Activated CD8-positive, alpha-beta memory T cell treated with anti-CD3 and anti-CD28 coated beads, Interleukin-2, amount 50 U/mL, for 4 hours (primary cell): ENCODE data around the gene DYNC1I1.

Source experiments
- DNase-seq: peaks from one replicate; pipeline ENCODE4 v3.0.0-alpha.2; 2020

DYNC1I1 gene

DNA sequence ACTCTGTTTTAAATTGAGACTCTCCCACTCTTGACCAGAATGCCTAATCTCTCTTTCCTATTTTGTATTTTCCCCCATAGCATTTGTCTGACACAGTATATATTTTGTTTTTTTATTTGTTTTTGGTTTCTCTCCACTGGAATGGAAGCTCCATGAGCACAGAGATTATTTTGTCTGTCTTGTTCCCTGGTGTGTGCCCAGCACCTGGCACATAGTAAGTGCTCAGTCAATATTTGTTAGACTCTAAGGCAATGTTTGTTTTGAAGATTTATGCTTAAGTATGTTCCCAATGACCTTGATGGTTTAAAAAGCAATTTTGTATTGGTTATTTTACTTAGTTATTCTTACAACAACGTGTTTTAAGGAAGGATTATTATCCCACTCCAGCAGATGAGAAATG, 201.8 kb downstream of the DYNC1I1 start:
- no peak for DNase-seq

DNA sequence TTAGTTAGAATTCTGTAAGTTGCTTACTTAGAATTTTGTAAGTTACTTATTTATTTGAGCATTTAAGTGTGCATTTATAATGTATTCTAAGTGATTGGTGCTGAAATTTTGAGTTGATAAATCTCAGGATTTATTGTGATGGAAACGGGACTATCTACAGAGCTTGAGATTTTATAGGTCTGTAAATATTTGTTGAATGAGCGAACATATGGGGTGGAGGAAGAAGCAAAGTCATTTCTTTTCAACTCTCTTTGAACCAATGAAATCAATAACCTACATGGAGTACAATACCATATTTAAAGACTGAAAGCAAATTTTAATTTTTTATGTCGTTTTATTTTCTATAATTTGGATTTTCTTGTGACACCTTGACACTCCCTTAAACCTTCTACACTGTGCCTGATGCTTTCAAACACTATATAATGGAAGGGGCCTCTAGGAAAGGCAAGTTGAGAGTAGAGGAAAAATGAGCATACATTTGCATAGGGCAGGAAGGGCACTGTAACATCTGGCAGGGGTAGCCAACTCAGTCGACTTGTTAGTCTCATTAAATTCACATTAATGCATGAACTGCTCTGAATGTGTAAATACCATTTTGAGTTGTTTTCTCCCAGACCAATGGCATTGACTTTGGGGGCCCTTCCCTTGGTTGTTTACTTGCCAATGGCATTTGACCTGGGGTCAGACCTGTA, 204.2 kb downstream of the DYNC1I1 start:
- DNase-seq = no peak

- no peak for DNase-seq
Measured at GRCh38 chr7:95977994-95978393, 205.6 kb downstream of the DYNC1I1 start.

DNA sequence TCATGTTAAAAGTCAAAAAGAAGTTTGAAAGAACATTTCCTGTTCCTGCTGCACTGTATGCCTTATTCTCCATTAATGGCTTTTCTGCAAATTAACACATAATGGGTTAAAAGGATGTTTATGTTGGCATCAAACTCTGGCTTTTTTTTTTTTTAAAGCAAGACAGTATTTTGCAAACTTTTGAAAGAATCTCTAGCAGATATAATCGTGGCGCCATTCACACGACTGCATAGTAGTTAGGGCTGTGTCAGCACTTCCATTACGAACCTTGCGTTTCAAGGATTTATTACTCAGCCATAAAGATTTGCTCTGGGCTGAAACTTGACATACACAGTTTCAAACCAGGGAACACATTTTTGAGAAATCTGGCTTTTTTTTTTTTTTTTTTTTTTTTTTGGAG, 207.8 kb downstream of the DYNC1I1 start:
- no peak for DNase-seq

DNA sequence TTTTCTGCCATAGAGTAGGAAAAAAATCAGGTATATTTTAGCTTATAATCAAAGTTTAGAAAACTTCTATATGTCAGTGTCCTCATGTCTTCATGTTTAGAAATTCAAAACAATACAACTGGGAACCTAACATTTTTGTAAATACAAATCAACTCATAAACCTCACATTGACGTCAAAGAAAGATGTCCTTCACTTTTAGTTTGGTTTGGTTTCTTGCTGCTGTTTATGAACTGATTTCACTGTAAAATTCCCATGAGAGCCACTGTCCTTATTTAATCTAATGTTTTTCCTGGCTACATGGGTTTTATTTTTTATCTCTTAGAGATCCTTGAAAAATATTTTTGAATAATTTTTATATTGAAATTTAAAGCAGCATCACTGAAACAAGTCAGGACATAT, 208.4 kb downstream of the DYNC1I1 start:
- DNase-seq = no peak

DNA sequence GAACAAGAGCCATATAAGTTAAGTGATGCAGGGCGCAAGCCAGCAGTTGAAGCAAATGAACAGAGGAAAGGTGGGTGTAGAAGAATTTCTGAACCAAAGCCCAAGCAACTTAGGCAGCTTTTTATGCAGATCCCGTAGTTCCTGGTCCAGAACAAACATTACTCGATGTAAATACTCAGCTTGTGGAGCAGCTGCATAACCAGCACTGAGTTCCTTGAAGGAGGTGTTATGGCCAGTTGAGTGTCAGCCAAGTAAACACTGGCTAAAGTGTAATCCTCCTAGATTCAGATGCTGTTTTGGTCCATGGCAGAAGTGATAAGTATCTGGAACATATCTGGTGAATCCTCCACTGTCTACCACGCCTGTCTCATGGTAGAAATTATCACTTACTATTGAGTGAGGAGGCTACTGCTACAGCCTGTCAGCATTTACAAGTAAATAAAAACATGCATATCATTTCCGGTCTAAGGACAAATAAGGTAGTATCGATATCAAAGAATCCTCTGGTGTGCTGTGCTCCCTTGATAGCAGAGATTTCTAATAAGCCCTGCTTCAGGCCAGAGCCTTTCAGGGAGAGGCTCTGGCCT, 213.9 kb downstream of the DYNC1I1 start:
- DNase-seq = no peak

DNA sequence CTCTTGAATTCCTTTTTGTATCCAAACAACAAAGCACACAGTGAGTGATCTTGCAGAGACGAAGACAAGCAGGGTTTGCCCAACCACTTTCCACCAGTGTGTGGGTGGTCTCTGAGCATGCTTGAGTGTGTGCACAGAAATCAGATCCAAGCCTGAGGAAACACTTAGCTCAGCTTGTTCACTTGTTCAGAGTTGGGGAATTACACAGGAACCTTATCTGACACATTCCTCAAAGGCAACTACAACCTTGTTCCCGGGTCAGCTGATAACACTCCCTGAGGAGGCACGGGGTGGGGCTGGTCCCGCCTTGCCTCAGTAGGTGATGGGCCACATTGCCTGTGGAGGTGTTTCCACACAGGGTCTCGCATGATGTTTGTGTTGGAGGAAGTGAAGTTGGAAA, 216.9 kb downstream of the DYNC1I1 start:
- DNase-seq = no peak

GRCh38 chr7:95993380-95993779, 221.0 kb downstream of the DYNC1I1 start:
- DNase-seq = no peak

GRCh38 chr7:95996174-95996573, 223.8 kb downstream of the DYNC1I1 start:
- no peak for DNase-seq

GRCh38 chr7:95996886-95997285, 224.5 kb downstream of the DYNC1I1 start:
- no peak for DNase-seq

GRCh38 chr7:95997632-95998031, 225.3 kb downstream of the DYNC1I1 start:
- no peak for DNase-seq

GRCh38 chr7:95999481-95999880, 227.1 kb downstream of the DYNC1I1 start:
- no peak for DNase-seq

DNA sequence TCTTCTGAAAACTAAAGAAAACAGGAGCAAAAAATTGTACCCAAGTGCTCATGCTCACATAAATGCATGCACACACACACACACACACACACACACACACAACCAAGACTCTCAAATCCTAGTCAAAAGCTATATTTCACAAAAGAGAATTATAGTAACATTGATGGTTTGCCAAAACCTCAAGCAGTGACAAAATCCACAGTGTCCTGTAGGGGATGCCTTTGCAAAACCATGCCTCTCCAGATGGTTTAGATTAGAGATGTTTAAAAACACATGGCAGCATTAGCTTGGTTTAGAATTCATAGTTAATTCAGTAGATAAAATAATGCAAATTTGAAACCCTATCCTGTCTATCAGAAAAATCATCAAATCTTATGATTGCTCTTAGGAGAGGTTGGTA, 232.2 kb downstream of the DYNC1I1 start:
- no peak for DNase-seq

GRCh38 chr7:96005271-96005670, 232.9 kb downstream of the DYNC1I1 start:
- no peak for DNase-seq

- DNase-seq = no peak
Measured at GRCh38 chr7:96009148-96009547, 236.8 kb downstream of the DYNC1I1 start.

- no peak for DNase-seq
Measured at GRCh38 chr7:96013836-96014235, 241.5 kb downstream of the DYNC1I1 start.

DNA sequence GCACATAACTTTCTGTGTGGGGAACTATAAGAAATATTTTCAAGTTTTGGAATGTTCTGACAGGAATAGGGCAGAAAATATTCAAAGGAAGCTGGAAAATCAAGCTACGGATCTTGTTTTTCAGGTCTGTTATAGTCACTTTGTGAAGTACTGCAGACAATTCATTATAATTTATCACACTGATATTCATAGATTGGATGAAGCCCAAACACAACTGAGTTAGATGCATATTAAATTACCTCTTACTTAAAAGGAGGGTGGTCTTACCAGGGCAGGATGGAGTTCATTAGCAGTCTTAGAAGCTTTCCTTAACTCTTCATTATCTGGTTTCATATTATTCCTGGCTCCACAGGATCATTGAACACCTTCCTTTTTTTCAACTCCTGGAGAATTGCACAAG, 242.3 kb downstream of the DYNC1I1 start:
- no peak for DNase-seq

DNA sequence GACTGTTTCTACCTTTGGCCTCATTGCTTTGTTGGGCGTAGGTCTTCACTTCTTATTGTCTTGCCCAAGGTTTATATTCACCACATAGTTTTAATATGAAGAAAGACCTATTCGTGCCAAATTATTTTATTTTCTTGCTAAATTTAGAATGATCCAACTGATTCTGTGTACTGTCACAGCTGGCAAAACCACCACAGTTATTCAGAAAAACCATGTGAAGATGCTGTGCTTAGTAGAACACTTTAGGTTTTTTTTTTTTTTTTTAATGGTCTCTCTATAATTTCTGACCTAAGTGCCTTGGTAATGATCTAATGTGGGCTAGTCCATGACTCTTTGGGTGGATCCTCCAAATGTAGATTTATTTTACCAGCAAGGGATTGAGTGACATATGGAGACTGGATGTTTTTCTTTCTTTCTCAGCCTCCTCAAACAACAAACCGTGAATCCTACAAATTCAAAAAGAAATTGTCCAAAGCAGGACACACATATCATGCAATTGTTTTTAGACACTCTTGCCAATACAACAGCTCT, 243.8 kb downstream of the DYNC1I1 start:
- no peak for DNase-seq

DNA sequence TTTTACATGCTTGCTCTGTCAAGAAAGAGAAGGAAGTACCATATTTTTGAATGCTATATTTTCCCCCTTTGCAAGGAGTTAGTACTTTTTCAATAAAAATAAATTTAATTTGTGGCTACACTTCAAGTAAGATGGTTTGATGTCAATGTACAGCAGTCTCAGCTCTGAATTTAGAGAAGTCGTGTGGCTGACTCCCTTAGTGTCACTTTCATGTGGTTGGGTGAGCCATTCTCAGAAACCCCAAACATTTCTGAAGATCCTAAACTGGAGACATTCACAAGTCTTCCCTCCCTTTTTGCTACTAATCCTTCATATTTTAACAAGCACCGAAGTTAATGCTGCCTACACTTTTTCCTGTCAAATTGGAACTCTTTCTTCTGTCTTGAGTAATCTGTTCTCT, 244.4 kb downstream of the DYNC1I1 start:
- DNase-seq = no peak

DNA sequence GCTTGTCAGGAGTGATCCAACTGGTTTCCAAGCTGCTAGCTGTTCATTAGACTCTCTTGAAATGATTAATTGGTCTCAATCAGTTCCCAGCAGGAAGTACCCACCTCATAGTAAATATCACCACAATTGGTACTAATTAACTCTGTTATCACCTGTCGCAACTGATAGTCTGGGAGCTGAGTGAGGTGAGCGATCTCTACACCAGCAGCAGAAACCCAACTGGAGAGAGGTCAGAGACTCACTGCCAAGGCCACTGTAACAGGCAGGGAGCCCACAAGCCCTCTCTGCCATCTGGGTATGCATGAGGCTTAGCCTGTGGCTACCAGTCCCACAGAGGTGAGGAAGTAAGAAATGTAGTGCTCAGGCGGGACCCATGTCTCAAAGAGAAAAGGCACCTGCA, 245.5 kb downstream of the DYNC1I1 start:
- DNase-seq = no peak

GRCh38 chr7:96021568-96021967, 249.2 kb downstream of the DYNC1I1 start:
- DNase-seq = no peak

GRCh38 chr7:96023387-96023786, 251.0 kb downstream of the DYNC1I1 start:
- DNase-seq = no peak

- DNase-seq = no peak
Measured at GRCh38 chr7:96026010-96026409, 253.7 kb downstream of the DYNC1I1 start.

DNA sequence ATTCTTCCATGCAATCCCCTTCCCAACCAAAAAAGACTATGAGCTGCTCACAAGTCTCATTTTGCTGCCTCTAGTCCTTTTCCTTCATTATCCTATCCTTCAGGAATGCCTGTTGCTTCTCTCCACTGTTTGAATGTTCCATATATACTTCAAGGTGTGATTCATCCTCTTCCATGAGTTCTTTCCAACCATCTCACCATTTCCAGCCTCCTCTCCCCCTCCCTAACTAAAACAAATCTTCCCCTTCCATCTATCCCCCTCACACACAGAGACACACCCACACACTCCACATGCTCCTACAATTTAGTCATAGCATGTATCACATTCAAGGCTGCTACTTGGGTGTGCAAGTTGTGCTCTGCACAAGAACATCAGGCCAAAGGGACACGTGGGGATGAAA, 254.3 kb downstream of the DYNC1I1 start:
- DNase-seq = no peak

GRCh38 chr7:96028729-96029128, 256.4 kb downstream of the DYNC1I1 start:
- no peak for DNase-seq
